GM12892 (cell line): ENCODE results near the gene EDEM1.

ENCODE experiments used
- DNase-seq: peaks from one replicate; pipeline ENCODE4 v3.0.0; 2011; ENCODE audit not compliant: insufficient read length
- FAIRE-seq: peaks from 2 replicates; lab custom pipeline; 2011; peaks lifted over from hg19 to GRCh38; lab: Jason Lieb, UNC
- POLR2A ChIP-seq: IDR thresholded peaks from 2 replicates; pipeline ENCODE4 v1.6.1; 2011; ENCODE audit warnings: low read depth, low read length, control low read depth
- POLR2AphosphoS5 ChIP-seq: IDR thresholded peaks from 2 replicates; pipeline ENCODE4 v1.6.1; 2011; ENCODE audit warnings: low read depth, low read length, control low read depth
- TAF1 ChIP-seq: IDR thresholded peaks from 2 replicates; pipeline ENCODE4 v1.6.1; 2011; ENCODE audit warnings: low read depth, mild to moderate bottlenecking, control low read depth, low read length, borderline replicate concordance

Gene EDEM1

DNA sequence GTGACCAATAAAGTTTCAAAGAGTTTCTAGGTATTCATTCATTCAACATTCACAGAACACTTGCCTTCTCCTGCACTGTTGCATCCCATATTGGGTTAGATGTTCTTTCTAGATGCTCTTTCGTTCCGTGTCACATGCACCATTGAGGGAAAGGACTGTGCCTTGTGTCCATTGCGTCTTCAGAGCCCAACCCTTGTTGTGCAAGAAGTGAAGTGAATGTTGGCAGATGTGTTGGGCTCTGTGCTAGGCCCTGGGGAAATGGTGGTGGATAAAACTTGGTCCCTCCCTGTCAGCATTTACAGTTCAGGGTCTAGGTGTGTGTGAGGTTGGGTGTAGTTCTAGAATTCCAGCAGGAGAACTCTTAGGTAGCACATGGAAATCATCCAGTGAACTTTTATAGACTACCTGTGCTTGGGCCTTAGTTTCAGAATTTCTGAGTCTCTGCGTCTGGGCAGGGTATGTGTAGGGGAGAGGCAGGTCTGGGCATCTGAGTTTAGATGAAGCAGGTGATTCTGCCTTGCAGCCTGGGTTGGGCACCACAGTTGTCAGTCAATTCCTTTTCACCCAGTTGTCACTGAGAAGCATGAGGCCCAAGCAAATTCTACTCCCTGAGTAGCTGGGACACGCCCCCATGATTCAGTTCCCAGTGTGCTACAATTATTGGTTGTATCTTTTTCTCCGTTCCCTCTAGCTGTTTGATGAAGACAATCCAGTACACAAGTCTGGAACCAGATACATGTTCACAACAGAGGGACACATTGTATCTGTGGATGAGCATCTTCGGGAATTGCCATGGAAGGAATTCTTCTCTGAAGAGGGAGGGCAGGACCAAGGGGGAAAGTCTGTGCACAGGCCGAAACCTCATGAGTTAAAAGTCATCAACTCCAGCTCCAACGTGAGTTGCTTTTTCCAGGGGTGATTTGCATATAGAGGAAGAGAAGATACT is 25.4 kb downstream of the EDEM1 start:
- TF ChIP-seq POLR2A, result no peak
- TF ChIP-seq TAF1, result no peak
- no peak for TF ChIP-seq POLR2AphosphoS5
- FAIRE-seq (no peak), DNase-seq (no peak)

DNA sequence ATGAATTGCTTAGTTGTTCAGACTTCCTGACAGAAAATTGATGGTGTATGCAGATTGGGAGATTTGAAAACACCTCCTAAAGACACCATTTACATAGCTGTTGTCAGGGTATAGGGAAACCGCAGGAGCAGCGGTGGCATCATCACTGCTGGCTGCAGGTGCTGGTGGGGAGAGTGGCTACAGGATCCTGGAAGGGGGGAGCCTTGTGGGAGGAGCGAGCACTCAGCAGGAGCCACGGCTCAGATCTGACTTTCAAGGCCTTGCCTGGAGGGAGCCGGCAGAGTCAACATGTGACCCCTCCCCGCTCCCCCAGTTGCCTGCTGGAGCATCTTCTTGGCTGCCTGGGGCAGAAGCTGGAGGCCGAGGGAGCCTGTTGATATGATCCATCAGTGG is 26.1 kb downstream of the EDEM1 start:
- no peak for DNase-seq
- TF ChIP-seq POLR2AphosphoS5, result 0 out of 2 replicates have a peak, but pooled peaks have one; percentile 47
- no peak for TF ChIP-seq POLR2A
- TF ChIP-seq TAF1, result no peak
- no peak for FAIRE-seq

DNA sequence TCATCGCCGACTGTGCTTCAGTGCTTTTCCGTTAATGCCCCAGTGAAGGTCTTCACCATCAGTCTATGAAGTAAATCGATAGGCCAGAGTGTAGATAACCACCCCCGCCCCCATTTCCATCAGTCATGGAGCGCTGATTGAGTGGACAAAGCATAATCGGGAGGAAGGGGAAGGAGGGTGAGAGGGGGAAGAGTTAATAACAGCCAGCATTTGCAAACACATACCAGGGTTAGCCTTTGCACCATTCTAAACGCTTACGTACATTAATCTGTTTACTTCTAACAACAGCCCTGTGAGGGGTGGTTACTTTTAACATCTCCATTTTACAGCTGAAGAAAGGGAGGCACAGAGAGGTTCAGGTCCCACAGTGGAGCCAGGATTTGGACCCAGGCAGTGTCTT is 26.8 kb downstream of the EDEM1 start:
- TF ChIP-seq POLR2AphosphoS5 (no peak), TAF1 (no peak), POLR2A (no peak)
- DNase-seq (no peak), FAIRE-seq (no peak)

DNA sequence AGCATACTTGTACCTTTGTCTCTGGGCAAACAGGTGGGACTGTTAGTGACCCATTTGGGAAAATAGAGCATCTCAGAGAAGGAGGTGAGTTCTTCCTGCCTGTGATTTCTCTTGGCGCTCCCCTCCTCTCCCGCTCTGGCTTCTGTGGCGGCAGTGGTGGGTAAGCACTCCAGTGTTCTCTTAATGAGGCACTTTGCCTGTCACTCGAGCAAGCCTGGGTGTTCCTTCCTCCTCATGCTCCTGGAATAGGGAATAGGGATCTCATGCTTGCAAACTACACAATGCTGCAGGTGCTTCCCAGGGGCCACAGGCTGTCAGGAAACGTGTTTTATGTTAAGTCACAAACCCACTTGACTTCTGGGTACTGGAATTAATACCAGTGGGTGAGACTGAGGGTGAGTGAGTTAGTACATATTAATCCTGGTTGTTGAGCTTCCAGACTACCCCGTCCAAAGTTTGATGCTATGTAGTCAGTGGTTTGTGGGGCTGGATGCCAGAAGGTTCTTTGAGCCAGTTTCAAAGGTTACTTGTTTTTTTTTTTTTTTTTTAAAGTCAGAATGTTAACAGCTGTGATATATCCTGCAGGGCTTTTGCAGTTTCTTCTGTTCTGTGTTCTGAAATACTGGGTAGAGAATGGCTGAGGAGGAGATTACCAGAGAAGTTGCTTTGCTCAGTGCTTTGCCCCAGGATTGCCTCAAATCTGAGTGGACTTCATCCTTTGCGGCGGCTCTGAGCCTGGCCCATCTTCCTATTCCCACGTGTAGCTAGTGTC is 30.5 kb downstream of the EDEM1 start:
- no peak for DNase-seq
- no peak for TF ChIP-seq TAF1
- TF ChIP-seq POLR2AphosphoS5, result no peak; the same call in 1 of the 2 replicates
- TF ChIP-seq POLR2A, result peak; percentile 34; the same call in 1 of the 2 replicates
- FAIRE-seq, result no peak

DNA sequence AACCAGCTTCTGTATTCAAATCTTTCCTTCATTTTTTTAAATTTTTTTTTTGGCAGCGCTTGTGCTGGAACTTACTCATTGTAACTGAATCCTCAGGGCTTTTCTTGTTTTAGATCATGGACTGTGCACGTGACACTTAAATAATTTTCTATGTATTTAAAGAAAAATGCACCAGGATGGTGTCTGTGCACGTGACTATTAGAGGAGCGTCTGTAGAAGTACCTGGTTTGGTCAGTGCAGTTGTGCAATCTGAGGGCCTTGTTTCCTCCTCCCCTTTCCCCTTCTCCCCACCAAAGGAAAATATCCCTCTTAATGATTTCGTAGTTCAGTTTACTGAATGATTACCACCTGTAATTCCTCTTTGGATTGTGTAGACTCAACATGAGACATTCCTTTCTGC is 31.3 kb downstream of the EDEM1 start:
- FAIRE-seq (no peak), DNase-seq (no peak)
- TF ChIP-seq TAF1 (no peak), POLR2A (no peak), POLR2AphosphoS5 (no peak)

DNA sequence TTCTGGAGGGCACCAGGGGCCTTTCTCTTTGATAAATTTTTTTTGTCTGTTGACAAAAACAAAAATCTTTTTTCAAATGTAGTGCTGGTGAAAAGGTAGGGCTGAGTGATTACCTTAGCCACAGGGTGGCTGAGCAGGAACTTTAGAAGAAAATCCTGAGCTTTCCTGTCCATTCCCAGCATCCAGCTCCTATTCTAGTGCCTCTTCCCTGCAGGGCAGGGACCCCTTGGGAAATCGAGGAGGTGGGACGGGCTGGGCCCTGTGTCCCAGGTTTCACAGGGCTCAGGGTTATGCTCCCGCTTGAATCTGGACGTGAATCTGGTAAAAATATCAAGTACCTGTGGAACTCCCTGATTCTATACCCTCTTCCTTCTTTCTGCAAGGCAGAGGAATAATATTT is 31.7 kb downstream of the EDEM1 start:
- DNase-seq (no peak), FAIRE-seq (no peak)
- no peak for TF ChIP-seq POLR2AphosphoS5
- no peak for TF ChIP-seq TAF1
- TF ChIP-seq POLR2A, result no peak

DNA sequence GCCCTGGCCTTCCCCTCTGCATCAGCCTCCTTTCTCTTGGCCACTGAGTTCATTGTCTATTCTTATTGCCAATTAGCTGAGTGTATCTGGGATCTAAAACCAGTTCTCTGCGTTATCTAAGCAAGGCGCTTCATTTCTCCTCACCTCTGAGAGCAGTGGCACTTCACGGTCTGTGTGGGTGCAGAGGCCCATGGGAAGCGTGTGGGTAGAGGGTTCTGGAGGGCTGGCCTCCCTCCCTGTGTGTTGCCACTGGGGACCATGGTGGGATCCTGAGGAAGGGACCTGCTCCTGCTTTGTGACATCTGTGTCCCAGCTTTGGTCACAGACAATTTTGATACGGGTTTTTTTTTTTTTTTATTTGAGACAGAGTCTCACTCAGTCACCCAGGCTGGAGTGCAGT is 32.7 kb downstream of the EDEM1 start:
- FAIRE-seq, result no peak
- TF ChIP-seq POLR2A (peak; percentile 52; the same call in 1 of the 2 replicates), TAF1 (no peak), POLR2AphosphoS5 (no peak)
- no peak for DNase-seq

DNA sequence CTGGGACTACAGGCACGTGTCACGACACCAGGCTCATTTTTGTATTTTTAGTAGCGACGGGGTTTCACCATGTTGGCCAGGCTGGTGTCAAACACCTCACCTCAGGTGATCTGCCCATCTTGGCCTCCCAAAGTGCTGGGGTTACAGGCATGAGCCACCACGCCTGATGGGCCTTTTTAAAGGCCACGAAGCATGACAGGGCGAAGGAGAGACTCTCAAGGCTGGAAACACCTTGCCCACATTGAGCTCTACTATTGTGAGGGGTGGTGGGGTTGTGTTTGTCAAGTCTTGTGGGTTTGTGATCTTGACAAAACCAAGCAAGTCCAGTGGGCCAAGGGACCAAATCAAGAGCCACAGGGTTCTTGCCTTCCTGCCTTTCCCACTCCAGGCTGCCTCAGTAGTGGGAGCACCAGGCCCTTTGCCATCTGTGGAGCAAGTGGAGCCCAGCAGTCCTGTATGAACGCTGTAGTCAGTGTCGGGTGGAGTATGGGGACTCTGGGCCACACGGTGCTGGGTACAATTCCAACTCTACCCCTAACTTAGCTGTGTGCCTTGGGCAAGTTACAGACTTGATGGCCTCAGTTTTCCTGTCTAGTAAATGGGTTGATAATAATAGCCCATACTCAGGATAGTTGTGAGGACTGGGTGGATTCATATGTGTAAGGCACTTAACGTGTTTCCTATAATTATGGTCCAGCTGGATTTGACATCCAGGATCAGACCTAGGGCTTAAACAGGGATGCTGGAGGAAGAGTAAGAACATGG is 33.3 kb downstream of the EDEM1 start:
- DNase-seq, result no peak
- TF ChIP-seq POLR2A (no peak), POLR2AphosphoS5 (no peak), TAF1 (no peak)
- no peak for FAIRE-seq

DNA sequence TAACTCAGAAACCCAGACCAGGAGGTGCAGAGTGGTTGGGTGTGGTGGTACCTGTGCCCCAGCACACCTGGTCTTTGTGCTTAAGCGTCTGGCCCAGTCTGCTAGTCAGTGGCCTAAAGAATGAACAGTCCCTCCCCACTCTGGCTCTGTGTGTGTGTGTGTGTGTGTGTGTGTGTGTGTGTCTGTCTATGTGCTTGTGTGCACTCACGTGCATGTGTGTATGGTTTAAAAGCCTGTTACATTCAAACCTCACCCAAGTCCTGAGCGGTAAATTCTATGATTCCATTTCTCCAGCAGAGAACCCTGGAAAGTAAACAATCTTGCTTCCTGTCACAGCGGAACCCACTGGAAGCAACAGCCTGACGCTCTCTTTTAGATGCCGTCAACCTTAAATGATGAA is 34.2 kb downstream of the EDEM1 start:
- DNase-seq (no peak), FAIRE-seq (no peak)
- TF ChIP-seq POLR2A (no peak), POLR2AphosphoS5 (no peak), TAF1 (no peak)

DNA sequence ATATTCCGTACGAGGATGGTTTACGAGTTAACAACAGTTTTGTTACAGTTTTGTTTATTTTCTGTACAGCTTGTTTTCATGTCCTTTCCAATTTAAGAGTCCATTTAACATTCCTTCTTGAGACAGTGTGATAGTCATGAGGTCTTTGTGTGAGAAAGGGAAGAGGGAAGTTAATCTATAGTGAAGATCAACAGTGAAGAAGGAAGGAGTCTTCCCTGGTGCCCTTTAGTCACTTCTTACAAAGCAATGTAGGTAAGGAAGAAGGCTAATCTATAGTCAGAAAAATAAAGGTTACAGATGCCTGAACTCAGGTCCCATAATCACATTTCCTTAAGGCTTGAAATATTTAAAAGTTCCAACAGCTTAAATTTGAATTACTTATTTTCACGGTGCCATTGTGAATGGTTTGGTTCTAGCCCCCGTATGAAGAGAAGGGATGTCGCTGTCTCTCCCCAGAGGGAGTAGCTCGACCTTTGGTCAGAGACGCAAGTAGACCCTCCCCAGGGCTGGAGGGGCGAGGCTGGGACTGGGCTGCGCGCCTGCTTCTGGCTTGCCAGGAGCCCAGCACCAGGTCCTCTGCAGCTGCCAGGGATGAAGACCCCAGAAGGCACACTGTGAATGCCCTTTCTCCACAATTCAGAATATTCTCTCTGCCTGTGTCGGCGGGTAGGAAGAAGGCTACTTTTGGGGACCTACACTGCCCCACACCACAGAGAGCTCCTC is 34.9 kb downstream of the EDEM1 start:
- FAIRE-seq (no peak), DNase-seq (no peak)
- TF ChIP-seq TAF1, result no peak
- no peak for TF ChIP-seq POLR2AphosphoS5
- no peak for TF ChIP-seq POLR2A
